ENCODE measurements around the gene BGN.

Gene BGN

DNA sequence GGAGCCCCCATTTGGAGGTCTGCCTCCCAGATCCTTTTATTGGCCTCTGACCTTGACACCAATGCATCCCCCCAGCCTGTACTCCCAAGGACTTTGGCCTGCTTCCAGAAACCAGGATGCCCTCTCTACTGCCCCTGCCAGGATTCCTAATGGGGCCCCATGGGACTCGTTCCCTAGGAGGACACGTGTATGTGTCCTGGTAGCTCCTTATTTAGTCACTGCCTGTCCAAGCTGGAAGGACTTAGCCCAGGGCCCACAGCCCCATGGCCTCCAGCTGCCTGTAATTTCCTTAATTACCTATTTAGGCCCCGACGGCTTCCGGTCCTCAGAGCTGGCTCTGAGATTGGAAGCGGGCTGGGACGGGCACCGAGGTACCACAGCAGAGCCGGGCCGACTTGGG is 32.0 kb downstream of the BGN start:
- no peak for DNase-seq (ENCODE audit: low read depth)

DNA sequence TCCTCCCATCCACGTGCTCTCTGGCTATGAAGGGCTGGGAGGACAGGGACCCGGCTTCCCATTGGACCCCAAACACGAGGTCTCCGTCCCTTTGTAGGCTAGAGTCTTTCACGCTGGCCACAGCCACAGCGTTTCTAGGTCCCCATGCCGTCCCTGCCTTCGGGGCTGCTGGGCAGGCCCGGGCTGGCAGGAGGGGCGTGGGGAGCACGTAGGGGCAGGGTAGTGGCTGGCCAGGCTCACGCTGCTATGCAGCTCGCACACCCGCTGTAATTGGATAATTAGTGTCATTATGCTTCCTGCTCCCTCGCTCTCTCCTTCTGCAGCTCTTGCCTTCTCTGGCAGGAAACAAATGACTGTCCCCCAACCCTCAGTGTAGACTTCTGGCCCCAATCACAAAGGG is 32.4 kb downstream of the BGN start:
- no peak for DNase-seq (ENCODE audit: low read depth)

GRCh38 chrX:153530411-153531129 is 35.8 kb downstream of the BGN start:
- DNase-seq (ENCODE audit: low read depth): no peak

- no peak for DNase-seq (ENCODE audit: low read depth)
Observed at GRCh38 chrX:153533091-153533490, 38.3 kb downstream of the BGN start.

DNA sequence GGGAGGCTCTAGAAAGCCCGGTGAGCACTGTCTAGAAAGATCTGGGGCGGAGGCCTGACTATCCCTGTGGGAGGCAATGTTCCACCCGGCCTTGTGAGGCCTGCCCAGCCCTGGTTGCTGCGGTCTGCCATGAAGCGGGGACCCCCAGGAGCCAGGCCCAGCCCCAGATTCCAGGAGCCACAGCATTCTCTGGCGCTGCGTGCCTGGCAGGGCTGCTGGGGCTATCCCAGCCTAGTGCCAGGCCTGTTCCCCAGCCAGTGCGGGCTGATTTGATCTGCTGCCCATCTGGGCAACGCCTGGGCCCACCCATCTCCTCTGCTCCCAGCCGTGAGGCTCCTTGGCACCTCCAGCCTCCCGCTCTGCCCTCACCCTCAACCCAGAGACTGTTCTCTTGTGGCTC is 42.3 kb downstream of the BGN start:
- DNase-seq (ENCODE audit: low read depth): no peak

DNA sequence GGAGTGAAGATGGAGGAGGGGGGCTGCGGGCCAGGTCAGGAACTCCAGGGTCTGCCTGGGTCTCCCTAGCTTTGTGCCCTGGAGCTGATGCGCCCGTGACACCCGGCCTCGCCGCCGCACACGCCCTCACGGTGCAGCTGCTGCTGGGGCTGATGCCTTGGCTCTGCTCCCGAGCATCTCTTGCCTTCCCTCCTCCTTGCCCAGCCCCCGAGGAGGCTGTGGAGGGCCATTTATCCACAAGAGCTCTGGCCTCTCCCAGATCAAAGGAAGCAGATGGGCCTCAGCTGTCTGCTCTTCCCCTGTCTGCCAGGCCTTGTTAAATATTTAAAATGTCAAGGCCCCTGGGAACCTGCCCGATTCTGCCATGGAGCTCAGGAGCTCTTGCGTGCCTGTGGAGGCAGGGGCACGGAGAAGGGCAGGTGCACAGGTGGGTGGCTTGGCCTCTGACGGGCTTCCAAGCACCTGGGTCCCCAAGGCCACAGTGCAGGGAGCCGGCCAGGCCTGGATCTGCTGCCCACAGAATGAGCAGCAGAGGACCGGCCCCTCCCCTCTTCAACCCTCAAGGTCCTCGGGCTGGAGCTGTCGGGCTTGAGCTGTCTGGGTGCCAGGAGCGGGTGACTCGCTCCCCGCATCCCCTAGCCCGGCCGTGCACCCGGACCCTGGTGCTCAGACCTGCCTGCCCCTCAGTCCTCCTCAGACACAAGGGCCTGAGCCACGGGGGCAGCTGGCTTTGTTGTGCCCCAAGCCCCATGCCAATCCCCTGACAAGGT is 42.9 kb downstream of the BGN start:
- DNase-seq (ENCODE audit: low read depth): no peak

GRCh38 chrX:153538424-153538823 is 43.6 kb downstream of the BGN start:
- DNase-seq (ENCODE audit: low read depth): no peak

- DNase-seq (ENCODE audit: low read depth): peak; percentile 24
Observed at GRCh38 chrX:153539171-153539978, 44.6 kb downstream of the BGN start.

- no peak for DNase-seq (ENCODE audit: low read depth)
Observed at GRCh38 chrX:153539979-153540358, 45.2 kb downstream of the BGN start.

GRCh38 chrX:153544727-153545126 is 49.9 kb downstream of the BGN start:
- no peak for DNase-seq (ENCODE audit: low read depth)

- no peak for DNase-seq (ENCODE audit: low read depth)
Observed at GRCh38 chrX:153546386-153546785, 51.6 kb downstream of the BGN start.

- DNase-seq (ENCODE audit: low read depth): no peak
Observed at GRCh38 chrX:153547195-153547594, 52.4 kb downstream of the BGN start.

DNA sequence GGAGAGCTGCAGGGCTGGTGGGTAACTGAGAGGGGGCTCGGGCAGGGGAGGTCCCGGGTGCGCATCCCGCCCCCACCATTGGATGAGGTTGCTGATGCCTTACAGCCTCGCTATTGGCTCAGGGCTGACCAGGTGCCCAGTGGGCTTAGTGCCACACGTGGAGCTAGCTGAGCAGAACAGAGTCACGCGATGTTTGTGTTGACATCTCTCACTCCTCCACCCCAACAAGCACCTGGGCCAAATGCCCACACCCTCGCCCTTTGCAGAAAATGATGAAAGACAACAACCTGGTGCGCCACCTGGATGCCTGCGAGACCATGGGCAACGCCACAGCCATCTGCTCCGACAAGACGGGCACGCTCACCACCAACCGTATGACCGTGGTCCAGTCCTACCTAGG is 54.5 kb downstream of the BGN start:
- DNase-seq (ENCODE audit: low read depth): no peak

DNA sequence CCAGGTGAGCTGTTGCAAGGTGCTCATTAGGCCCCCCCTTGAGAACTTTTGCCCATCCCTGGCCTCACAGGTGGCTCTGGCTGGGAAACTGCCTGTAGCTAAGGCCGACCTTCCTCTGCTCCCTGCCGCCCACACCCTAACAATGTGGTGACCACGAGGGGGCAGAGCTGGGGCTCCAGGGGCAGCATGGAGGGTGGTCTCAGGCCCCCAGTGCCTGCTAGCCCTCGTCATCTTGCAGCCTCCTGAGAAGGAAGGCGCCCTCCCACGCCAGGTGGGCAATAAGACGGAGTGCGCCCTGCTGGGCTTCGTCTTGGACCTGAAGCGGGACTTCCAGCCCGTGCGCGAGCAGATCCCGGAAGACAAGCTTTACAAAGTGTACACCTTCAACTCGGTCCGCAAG is 55.0 kb downstream of the BGN start:
- no peak for DNase-seq (ENCODE audit: low read depth)

DNA sequence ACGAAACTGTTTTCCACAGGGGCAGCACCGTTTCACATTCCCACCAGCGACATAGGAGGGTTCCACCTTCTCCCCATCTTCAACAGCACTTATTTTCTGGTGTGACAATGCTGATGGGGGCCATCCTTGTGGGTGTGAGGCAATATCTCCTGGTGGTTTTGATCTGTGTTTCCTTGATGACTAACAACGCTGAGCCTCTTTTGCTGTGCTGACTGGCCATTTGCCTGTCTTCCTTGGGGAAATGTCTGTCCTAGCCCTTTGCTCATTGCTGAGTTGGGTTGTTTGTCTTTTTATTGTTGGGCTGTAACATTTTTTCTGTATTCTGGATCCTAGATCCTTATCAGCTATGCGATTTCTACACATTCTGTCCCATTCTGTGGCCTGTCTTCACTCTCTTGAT is 56.4 kb downstream of the BGN start:
- DNase-seq (ENCODE audit: low read depth): no peak

GRCh38 chrX:153554519-153555167 is 59.9 kb downstream of the BGN start:
- peak; percentile 32 for DNase-seq (ENCODE audit: low read depth)

- DNase-seq (ENCODE audit: low read depth): no peak
Observed at GRCh38 chrX:153556767-153557166, 62.0 kb downstream of the BGN start.

DNA sequence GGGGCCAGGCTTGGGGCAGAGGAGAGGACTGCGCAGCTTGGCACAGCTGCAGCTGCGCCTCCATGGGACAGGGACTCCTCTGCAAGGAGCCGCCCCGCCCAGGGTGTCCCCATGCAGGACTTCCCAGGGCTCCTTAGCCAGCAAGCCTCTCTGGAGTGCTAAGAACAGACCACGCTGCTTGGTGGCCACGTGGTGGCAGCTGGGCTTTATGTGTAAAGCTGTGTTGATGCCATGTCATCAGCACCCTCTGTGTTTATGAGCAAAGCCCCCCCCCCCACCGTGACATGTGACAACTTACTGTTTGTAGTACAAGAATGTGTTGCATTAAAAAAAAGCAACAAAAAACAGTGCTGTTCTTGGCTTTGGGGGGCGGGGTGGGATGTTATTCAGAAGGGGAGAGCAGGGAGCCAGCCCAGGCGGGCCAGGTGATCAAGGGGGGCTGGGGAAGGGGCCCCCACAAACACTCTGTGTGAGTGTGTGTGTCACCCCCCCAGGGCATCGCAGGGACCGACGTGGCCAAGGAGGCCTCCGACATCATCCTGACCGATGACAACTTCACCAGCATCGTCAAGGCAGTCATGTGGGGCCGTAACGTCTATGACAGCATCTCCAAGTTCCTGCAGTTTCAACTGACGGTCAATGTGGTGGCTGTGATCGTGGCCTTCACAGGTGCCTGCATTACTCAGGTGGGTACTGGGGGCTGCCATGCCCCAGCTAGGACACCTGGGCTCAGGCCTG is 63.0 kb downstream of the BGN start:
- no peak for DNase-seq (ENCODE audit: low read depth)
